Breast epithelium (tissue), 4 donors: ENCODE data around the gene IGLON5. TPM values are rescaled to one million over a fixed set of nuclear protein-coding genes. Genes with fewer than 3 reads are reported as not detected.

Source experiments
- DNase-seq, 2 donors: peaks; one replicate each; pipeline ENCODE4 v3.0.0-alpha.2; 2019; ENCODE audit warnings: low spot score in 2 of 2
- H3K27ac ChIP-seq, 2 donors: fragments of 200-600 bp; sonication (generic) in 1 of 2; one replicate each; pipeline ENCODE4 v1.5.1; 2016 to 2019; ENCODE audit warnings: mild to moderate bottlenecking in 1 of 2
- H3K27me3 ChIP-seq, 2 donors: fragments of 200-600 bp; sonication (generic) in 1 of 2; one replicate each; pipeline versions ENCODE4 v1.5.1 to v1.6.0; 2017 to 2019; ENCODE audit warnings: control low read depth in 1 of 2, mild to moderate bottlenecking in 1 of 2
- H3K36me3 ChIP-seq: fragments of 200-600 bp; one replicate; pipeline ENCODE4 v1.5.1; 2019
- H3K4me1 ChIP-seq, 2 donors: fragments of 200-600 bp; sonication (generic); one replicate each; pipeline ENCODE4 v1.5.1; 2016 to 2019; ENCODE audit warnings: control low read depth in 1 of 2
- H3K4me3 ChIP-seq, 3 donors: fragments of 200-600 bp; sonication (generic); 1 replicate in 2 of 3; 2 replicates in 1 of 3; pipeline ENCODE4 v1.5.1; 2016 to 2019; ENCODE audit warnings: mild to moderate bottlenecking in 3 of 3, moderate library complexity in 2 of 3
- H3K9me3 ChIP-seq, 2 donors: fragments of 200-600 bp; sonication (generic) in 1 of 2; one replicate each; pipeline ENCODE4 v1.5.1; 2016 to 2019; ENCODE audit warnings: control low read depth in 1 of 2
- CTCF ChIP-seq, 3 donors: fragments of 450-650 bp; IDR thresholded peaks; one replicate each; pipeline ENCODE4 v1.5.1; 2016 to 2017; ENCODE audit warnings: antibody characterized with exemption in 3 of 3, mild to moderate bottlenecking in 3 of 3, moderate library complexity in 3 of 3
- POLR2A ChIP-seq: fragments of 450-650 bp; IDR thresholded peaks from one replicate; pipeline ENCODE4 v1.6.1; 2016; ENCODE audit warnings: antibody characterized with exemption, mild to moderate bottlenecking, moderate library complexity
- POLR2AphosphoS5 ChIP-seq, 3 donors: sonication (generic); formaldehyde crosslinking; IDR thresholded peaks; one replicate each; pipeline ENCODE4 v1.6.1; 2017; ENCODE audit warnings: antibody characterized with exemption in 3 of 3
- intact Hi-C: fragments of 100-400 bp; cut with DNase I; formaldehyde crosslinking; loops from one replicate; pipeline ENCODE4 v1.15.1; 2023; ENCODE audit warnings: low total_unique reads
- total RNA-seq, 3 donors: library from RNA; depleted of rRNA; stranded (reverse); fragments of >200 nt; gene quantifications; one replicate each; pipeline ENCODE4 v1.1.0, GENCODE V29; 2016

The IGLON5 gene
- total RNA-seq, 3 donors from 2014 or later, result 0.66 TPM; not detected in 2

- no peak for TF ChIP-seq CTCF (IDR thresholded peaks at IDR 0.05)
- no peak for TF ChIP-seq POLR2AphosphoS5 (IDR thresholded peaks at IDR 0.05)
- no peak for TF ChIP-seq POLR2A
- intact Hi-C loops, result no loop called here
- no peak for DNase-seq
Observed at GRCh38 chr19:51274049-51274770, 37.2 kb upstream of the IGLON5 start.

DNA sequence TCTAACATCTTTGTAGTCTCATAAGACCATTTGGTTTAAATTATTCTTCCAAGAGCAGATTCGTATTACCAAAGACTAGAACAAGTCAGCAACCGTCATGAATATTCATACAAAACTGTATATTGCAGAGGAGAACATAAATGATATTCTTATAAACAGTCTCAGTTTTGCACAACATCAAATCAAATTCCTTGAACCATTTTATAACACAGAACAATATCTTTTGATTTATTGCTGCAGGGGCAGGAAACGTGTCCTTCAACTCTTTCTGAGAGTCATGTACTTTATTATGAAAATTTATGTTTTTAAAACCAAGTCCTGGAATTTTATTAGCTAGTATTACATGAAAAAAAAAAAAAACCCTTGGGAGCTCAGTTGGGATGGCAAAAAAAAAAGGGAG lies 34.3 kb upstream of the IGLON5 start:
- Histone ChIP-seq H3K4me3 (no peak overlapping the region), H3K27me3 (peaks cover 0 to 19% of the 10 kb centered on the region in 2 donors), H3K27ac (no peak overlapping the region), H3K4me1 (no peaks in the 10 kb centered on the region), H3K36me3 (no peaks in the 10 kb centered on the region), H3K9me3 (no peaks in the 10 kb centered on the region)
- TF ChIP-seq POLR2AphosphoS5 (IDR thresholded peaks at IDR 0.05), result no peak
- TF ChIP-seq CTCF (IDR thresholded peaks at IDR 0.05), result no peak
- no peak for TF ChIP-seq POLR2A
- intact Hi-C loops, result loop anchor here (5.0 kb wide), 1 partner anchor 125 kb away; no protein-coding TSS in a partner anchor
- no peak for DNase-seq

More at GRCh38 chr19:51274049-51274770, 37.2 kb upstream of the IGLON5 start:
- no peak overlapping the region for H3K4me3 ChIP-seq
- peaks cover 0 to 9% of the 10 kb centered on the region in 2 donors for H3K27me3 ChIP-seq
- H3K4me1 ChIP-seq, result no peaks in the 10 kb centered on the region
- no peak overlapping the region for H3K27ac ChIP-seq
- H3K36me3 ChIP-seq, result no peaks in the 10 kb centered on the region
- H3K9me3 ChIP-seq, result no peaks in the 10 kb centered on the region

DNA sequence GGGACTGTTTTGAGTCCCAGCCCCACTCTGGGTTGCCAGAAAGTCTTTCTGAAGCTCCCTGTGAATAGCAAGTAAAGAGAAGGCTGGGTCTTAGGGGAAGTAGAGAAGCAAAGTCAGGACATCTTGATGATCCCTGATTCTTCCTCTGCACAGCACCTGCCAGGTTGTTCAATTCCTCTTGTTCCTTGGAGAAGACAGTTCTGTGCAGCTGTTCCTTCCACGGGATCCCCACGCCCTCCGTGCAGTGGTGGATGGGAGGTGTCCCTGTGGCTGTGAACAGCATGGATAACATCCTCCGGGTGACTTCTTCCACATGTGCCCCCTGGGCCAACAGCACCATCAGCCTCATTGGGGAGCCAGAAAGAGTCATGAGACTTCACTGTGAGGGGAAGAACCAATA lies 29.1 kb upstream of the IGLON5 start:
- peaks cover 0 to 26% of the 10 kb centered on the region in 2 donors for H3K27me3 ChIP-seq
- no peaks in the 10 kb centered on the region for H3K4me1 ChIP-seq
- intact Hi-C loops, result no loop called here
- H3K27ac ChIP-seq, result no peak overlapping the region
- no peak for DNase-seq
- TF ChIP-seq CTCF (IDR thresholded peaks at IDR 0.05) (no peak), POLR2AphosphoS5 (IDR thresholded peaks at IDR 0.05) (no peak), POLR2A (no peak)
- no peak overlapping the region for H3K4me3 ChIP-seq
- H3K9me3 ChIP-seq, result peaks cover 0 to 11% of the 10 kb centered on the region in 2 donors
- no peaks in the 10 kb centered on the region for H3K36me3 ChIP-seq

DNA sequence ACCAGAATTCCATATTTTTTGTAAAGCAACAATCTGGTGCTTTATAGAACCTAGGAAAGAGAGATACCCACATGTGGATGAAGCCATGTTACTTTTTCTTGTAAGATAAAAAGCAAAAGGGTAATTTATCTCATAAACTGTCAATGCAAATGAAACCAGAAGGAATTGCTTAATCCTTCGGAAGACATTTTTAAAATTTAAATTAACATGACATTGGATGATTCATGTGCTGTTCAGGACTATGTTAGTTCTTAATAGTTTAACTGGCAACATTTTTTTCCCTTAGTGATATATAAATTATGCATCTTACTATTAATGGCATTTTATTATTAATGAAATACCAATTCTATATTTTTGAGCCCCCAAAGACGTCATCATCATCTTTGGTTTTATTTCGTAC lies 25.8 kb upstream of the IGLON5 start:
- intact Hi-C loops, result no loop called here
- peaks cover 0 to 22% of the 10 kb centered on the region in 2 donors for H3K9me3 ChIP-seq
- no peak overlapping the region for H3K27ac ChIP-seq
- H3K4me1 ChIP-seq, result no peaks in the 10 kb centered on the region
- H3K4me3 ChIP-seq, result no peak overlapping the region
- no peaks in the 10 kb centered on the region for H3K36me3 ChIP-seq
- H3K27me3 ChIP-seq, result peaks cover 0 to 21% of the 10 kb centered on the region in 2 donors
- TF ChIP-seq POLR2AphosphoS5 (IDR thresholded peaks at IDR 0.05), result no peak
- TF ChIP-seq POLR2A, result no peak
- no peak for TF ChIP-seq CTCF (IDR thresholded peaks at IDR 0.05)
- no peak for DNase-seq

- no peak for TF ChIP-seq CTCF (IDR thresholded peaks at IDR 0.05)
- TF ChIP-seq POLR2A, result no peak
- TF ChIP-seq POLR2AphosphoS5 (IDR thresholded peaks at IDR 0.05), result no peak
- no peaks in the 10 kb centered on the region for H3K4me1 ChIP-seq
- intact Hi-C loops, result no loop called here
- H3K27ac ChIP-seq, result no peak overlapping the region
- no peak overlapping the region for H3K4me3 ChIP-seq
- DNase-seq, result no peak
- H3K27me3 ChIP-seq, result peaks cover 0 to 32% of the 10 kb centered on the region in 2 donors
- peaks cover 0 to 12% of the 10 kb centered on the region in 2 donors for H3K9me3 ChIP-seq
- no peaks in the 10 kb centered on the region for H3K36me3 ChIP-seq
Observed at GRCh38 chr19:51289635-51290034, 21.8 kb upstream of the IGLON5 start.
